Measurements from ENCODE around the gene BCOR.

DNA sequence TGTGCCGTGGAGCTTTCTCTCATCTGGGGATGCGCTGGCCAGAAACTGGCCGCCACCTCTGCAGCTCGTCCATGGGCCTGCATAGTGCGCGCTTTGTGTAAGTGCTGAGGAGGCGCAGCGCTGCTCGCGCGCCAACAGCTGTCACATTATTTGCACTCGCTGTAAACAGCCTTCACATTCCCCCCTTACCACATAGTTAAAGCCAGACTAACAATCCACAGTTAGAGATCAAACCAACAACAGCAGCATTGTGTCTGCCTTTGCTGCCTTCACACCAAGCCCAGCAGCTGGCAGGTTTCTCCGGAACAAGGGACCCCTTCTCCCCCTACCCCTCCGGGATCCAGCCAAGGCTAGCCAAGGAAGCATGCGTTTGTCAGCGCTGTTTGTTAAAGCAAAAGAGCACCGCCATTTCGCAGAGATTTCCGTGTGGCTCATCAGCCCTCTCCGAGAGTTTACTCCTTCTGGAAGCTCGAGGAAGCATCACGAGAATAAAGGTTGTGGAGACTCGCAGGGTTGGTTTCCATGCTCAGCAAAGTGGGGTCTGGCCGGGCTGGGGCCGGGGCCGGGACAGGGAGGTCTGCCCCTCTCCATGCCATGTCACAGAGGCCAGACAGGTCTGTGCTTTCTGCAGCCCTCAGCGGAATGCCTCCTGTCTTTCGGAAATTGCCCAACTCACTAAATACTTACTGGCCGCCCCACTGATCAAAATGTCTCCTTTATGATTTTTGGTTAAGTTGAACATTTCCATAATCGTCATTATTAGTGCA lies 11.0 kb downstream of the BCOR start:
- TF ChIP-seq, protein P1, sequence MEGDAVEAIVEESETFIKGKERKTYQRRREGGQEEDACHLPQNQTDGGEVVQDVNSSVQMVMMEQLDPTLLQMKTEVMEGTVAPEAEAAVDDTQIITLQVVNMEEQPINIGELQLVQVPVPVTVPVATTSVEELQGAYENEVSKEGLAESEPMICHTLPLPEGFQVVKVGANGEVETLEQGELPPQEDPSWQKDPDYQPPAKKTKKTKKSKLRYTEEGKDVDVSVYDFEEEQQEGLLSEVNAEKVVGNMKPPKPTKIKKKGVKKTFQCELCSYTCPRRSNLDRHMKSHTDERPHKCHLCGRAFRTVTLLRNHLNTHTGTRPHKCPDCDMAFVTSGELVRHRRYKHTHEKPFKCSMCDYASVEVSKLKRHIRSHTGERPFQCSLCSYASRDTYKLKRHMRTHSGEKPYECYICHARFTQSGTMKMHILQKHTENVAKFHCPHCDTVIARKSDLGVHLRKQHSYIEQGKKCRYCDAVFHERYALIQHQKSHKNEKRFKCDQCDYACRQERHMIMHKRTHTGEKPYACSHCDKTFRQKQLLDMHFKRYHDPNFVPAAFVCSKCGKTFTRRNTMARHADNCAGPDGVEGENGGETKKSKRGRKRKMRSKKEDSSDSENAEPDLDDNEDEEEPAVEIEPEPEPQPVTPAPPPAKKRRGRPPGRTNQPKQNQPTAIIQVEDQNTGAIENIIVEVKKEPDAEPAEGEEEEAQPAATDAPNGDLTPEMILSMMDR (conservative IDR thresholded peaks at IDR 0.05): no peak
- no peak for TF ChIP-seq ZFX (IDR thresholded peaks at IDR 0.05)

Measured in C4-2B (cell line).